ENCODE measurements around the gene PPFIA3. TPM values are rescaled to one million over a fixed set of nuclear protein-coding genes. Genes with fewer than 3 reads are reported as not detected.
"Not testable (repeated sequence)": the region's sequence is repeated elsewhere in the genome, so short reads cannot be mapped to it uniquely, and the experiment has no call there.

The PPFIA3 gene
- total and polyA plus RNA-seq, 2 donors (not counting 1 experiment from before 2014, with no cell fraction given), result 0.62 to 1.3 TPM

DNA sequence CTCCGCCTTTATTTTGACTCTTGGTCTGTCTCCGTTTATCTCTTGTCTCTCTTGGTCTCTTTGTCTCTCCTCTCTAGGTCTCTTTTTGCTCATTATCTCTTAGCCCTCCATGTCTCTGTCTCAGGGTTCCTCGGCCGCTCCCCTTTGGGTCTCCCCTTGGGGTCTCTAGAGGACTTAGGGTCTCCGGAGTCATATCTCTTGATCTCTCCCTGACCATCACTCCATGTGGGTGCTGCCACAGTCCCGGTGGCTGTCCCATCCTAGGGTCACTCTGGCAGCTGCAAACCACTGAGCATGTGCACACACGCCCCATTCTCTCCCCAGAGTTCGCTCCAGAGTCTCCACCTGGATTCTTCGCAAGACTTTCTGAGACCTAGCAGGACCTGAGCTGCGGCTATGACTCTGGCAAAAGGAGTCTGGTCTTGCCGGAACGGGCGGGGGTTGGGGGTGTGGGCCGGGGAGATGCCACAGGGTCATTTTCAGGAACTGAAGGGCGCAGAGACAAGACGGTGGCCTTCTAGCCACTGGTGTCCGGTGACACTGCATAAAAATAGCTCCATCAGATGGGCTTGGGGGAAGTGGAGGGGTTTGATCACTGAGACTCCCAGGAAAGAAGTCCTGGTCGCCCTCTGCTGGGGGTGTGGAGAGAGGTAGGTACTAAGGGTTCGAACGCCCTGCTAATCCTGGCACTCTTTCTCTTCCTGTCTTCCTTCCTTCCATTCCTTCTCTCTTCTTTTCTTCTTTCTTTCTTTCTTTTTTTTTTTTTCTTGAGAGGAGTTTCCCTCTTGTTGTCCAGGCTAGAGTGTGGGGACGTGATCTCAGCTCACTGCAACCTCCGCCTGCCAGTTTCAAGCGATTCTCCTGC, 45.6 kb upstream of the PPFIA3 start:
- H3K79me2 ChIP-seq (ENCODE audit: control insufficient read depth, insufficient read depth, low read length), result no peaks in the 10 kb centered on the region
- no peaks in the 10 kb centered on the region for H3K9me3 ChIP-seq (ENCODE audit: control insufficient read depth, insufficient read depth, low read depth, low read length)
- H4K20me1 ChIP-seq (ENCODE audit: control insufficient read depth, extremely low read depth, insufficient read depth, low read length), result no peaks in the 10 kb centered on the region
- no peak for DNase-seq (ENCODE audit: low read depth in 2 of 2)
- H3K9ac ChIP-seq (ENCODE audit: insufficient read depth, low read length), result no peak overlapping the region
- no peak overlapping the region for H3K4me3 ChIP-seq (replicated peaks in 1 of 4; ENCODE audit: control extremely low read depth in 1 of 4, insufficient read depth in 1 of 4, low read depth in 3 of 4, low read length in 4 of 4)
- no peaks in the 10 kb centered on the region for H3K36me3 ChIP-seq (ENCODE audit: control insufficient read depth, insufficient read depth, low read length)
- H3K4me1 ChIP-seq (ENCODE audit: control insufficient read depth, extremely low read depth, insufficient read depth, low read length), result no peaks in the 10 kb centered on the region
- peaks cover 25% of the 10 kb centered on the region for H3K27me3 ChIP-seq (ENCODE audit: control insufficient read depth, insufficient read depth, low read length)
- no peak overlapping the region for H2AFZ ChIP-seq (ENCODE audit: low read length)
- TF ChIP-seq EZH2 (IDR thresholded peaks at IDR 0.05; ENCODE audit: low read length, missing control alignments), result no peak
- TF ChIP-seq, protein P1, sequence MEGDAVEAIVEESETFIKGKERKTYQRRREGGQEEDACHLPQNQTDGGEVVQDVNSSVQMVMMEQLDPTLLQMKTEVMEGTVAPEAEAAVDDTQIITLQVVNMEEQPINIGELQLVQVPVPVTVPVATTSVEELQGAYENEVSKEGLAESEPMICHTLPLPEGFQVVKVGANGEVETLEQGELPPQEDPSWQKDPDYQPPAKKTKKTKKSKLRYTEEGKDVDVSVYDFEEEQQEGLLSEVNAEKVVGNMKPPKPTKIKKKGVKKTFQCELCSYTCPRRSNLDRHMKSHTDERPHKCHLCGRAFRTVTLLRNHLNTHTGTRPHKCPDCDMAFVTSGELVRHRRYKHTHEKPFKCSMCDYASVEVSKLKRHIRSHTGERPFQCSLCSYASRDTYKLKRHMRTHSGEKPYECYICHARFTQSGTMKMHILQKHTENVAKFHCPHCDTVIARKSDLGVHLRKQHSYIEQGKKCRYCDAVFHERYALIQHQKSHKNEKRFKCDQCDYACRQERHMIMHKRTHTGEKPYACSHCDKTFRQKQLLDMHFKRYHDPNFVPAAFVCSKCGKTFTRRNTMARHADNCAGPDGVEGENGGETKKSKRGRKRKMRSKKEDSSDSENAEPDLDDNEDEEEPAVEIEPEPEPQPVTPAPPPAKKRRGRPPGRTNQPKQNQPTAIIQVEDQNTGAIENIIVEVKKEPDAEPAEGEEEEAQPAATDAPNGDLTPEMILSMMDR (conservative IDR thresholded peaks at IDR 0.05 in 1 of 2, IDR thresholded peaks at IDR 0.05 in 1 of 2; ENCODE audit: low read depth in 1 of 2, low read length in 2 of 2), result peak; percentile 19 to 27
- no peak overlapping the region for H3K4me2 ChIP-seq (ENCODE audit: extremely low read depth, insufficient read depth, low read length)
- no peak overlapping the region for H3K27ac ChIP-seq (ENCODE audit: insufficient read depth, low read length)

DNA sequence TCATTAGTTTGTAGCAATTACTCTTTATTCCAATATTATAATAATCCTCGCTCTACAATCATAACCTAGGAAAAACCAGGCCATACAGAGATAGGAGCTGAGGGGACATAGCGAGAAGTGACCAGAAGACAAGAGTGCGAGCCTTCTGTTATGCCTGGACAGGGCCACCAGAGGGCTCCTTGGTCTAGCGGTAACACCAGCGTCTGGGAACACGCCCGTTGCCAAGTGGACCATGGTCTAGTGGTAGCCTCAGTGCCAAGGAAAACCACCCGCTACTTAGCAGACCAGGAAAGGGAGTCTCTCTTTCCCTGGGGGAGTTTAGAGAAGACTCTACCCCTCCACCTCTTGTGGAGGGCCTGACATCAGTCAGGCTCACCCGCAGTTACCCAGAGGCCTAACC, 44.5 kb upstream of the PPFIA3 start:
- not testable (repeated sequence) for H3K9me3 ChIP-seq (ENCODE audit: control insufficient read depth, insufficient read depth, low read depth, low read length); H3K36me3 ChIP-seq (ENCODE audit: control insufficient read depth, insufficient read depth, low read length); H2AFZ ChIP-seq (ENCODE audit: low read length); H3K4me3 ChIP-seq (replicated peaks in 1 of 4; ENCODE audit: control extremely low read depth in 1 of 4, insufficient read depth in 1 of 4, low read depth in 3 of 4, low read length in 4 of 4); H4K20me1 ChIP-seq (ENCODE audit: control insufficient read depth, extremely low read depth, insufficient read depth, low read length); H3K9ac ChIP-seq (ENCODE audit: insufficient read depth, low read length); H3K27ac ChIP-seq (ENCODE audit: insufficient read depth, low read length); H3K4me2 ChIP-seq (ENCODE audit: extremely low read depth, insufficient read depth, low read length); H3K79me2 ChIP-seq (ENCODE audit: control insufficient read depth, insufficient read depth, low read length); H3K4me1 ChIP-seq (ENCODE audit: control insufficient read depth, extremely low read depth, insufficient read depth, low read length)
- peak; percentile 61 to 66 for DNase-seq (ENCODE audit: low read depth in 2 of 2)
- TF ChIP-seq, protein P1 (conservative IDR thresholded peaks at IDR 0.05 in 1 of 2, IDR thresholded peaks at IDR 0.05 in 1 of 2; ENCODE audit: low read depth in 1 of 2, low read length in 2 of 2), result peak; percentile 52 to 56
- peaks cover 22% of the 10 kb centered on the region for H3K27me3 ChIP-seq (ENCODE audit: control insufficient read depth, insufficient read depth, low read length)

DNA sequence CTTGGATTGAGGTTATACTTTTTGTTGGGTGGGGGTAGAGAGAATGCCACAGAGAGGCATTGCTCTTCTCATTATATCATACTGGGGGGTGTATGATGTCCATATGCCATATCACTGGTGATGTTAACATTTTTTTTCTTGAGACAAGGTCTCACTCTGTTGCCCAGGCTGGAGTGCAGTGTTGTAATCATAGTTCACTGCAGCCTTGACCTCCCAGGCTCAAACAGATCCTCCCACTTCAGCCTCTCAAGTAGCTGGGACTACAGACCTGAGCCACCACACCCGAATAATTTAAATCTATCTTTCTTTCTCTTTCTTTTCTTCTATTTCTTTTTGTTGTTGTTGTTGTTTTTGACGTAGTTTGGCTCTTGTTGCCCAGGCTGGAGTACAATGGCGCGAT, 39.0 kb upstream of the PPFIA3 start:
- Histone ChIP-seq H3K9ac (ENCODE audit: insufficient read depth, low read length) (no peak overlapping the region), H3K79me2 (ENCODE audit: control insufficient read depth, insufficient read depth, low read length) (peaks cover under 1% of the 10 kb centered on the region), H3K4me3 (replicated peaks in 1 of 4; ENCODE audit: control extremely low read depth in 1 of 4, insufficient read depth in 1 of 4, low read depth in 3 of 4, low read length in 4 of 4) (no peak overlapping the region), H4K20me1 (ENCODE audit: control insufficient read depth, extremely low read depth, insufficient read depth, low read length) (no peaks in the 10 kb centered on the region), H3K27ac (ENCODE audit: insufficient read depth, low read length) (no peak overlapping the region), H3K36me3 (ENCODE audit: control insufficient read depth, insufficient read depth, low read length) (no peaks in the 10 kb centered on the region), H3K4me1 (ENCODE audit: control insufficient read depth, extremely low read depth, insufficient read depth, low read length) (no peaks in the 10 kb centered on the region), H2AFZ (ENCODE audit: low read length) (no peak overlapping the region), H3K4me2 (ENCODE audit: extremely low read depth, insufficient read depth, low read length) (no peak overlapping the region), H3K9me3 (ENCODE audit: control insufficient read depth, insufficient read depth, low read depth, low read length) (no peaks in the 10 kb centered on the region), H3K27me3 (ENCODE audit: control insufficient read depth, insufficient read depth, low read length) (no peaks in the 10 kb centered on the region)
- no peak for DNase-seq (ENCODE audit: low read depth in 2 of 2)
- no peak for TF ChIP-seq EZH2 (IDR thresholded peaks at IDR 0.05; ENCODE audit: low read length, missing control alignments)
- TF ChIP-seq, protein P1 (conservative IDR thresholded peaks at IDR 0.05 in 1 of 2, IDR thresholded peaks at IDR 0.05 in 1 of 2; ENCODE audit: low read depth in 1 of 2, low read length in 2 of 2), result no peak

Data from fibroblast of lung (primary cell).